ENCODE results near the gene NRCAM.

GRCh38 chr7:108294595-108294994, 161.6 kb downstream of the NRCAM start:
- TF ChIP-seq CTCF (conservative IDR thresholded peaks at IDR 0.05), result no peak
- no peak for TF ChIP-seq EZH2 (IDR thresholded peaks at IDR 0.05; ENCODE audit: low read depth)

Measured in PC-9 (cell line).